Measurements from ENCODE around the gene PTTG2.
A peak's percentile ranks its signal among the peaks of the same experiment; 100 is the strongest.
"Not testable (repeated sequence)": the region's sequence is repeated elsewhere in the genome, so short reads cannot be mapped to it uniquely, and the experiment has no call there.

PTTG2 gene

GRCh38 chr4:37956941-37957340 lies 3.3 kb upstream of the PTTG2 start:
- no peak for DNase-seq (ENCODE audit: low read depth in 2 of 2)

DNA sequence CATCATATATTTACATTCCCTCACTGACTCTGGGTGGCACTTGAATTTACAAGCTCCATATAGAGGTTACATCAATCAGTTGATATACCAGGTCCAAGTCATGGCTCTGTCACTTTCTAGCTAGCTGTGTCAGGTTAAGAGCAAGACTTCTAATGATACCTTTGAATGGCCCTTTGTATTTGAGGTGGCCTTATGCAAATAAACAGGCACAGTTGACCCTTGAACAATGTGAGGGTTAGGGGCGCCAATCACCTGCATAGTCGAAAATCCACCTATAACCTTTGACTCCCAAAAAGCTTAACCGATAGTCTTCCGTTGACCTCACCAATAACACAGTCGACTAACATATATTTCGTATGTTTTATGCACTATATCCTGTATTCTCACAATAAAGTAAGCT lies 1.3 kb upstream of the PTTG2 start:
- no peak for DNase-seq (ENCODE audit: low read depth in 2 of 2)

DNA sequence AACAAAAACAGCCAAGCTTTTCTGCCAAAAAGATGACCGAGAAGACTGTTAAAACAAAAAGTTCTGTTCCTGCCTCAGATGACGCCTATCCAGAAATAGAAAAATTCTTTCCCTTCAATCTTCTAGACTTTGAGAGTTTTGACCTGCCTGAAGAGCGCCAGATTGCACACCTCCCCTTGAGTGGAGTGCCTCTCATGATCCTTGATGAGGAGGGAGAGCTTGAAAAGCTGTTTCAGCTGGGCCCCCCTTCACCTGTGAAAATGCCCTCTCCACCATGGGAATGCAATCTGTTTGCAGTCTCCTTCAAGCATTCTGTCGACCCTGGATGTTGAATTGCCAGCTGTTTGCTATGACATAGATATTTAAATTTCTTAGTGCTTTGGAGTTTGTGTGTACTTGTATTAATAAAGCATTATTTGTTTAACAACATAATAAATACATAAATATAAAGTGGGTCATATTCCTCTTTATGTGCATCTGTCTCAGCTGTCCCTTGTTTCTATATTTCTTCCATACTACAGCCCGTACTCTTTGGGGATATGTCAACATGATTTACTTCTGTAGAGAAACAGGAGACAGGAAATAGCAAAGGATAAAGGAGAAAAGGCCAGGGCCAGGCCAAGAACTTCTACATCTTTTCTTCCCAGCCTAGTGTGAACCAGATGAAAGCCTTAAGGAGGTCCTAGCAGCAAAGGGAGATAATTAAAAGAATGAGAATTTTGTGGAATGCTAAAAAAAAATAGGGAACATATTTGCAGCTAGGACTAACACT lies 667 bp downstream of the PTTG2 start:
- DNase-seq (ENCODE audit: low read depth in 2 of 2), result no peak

DNA sequence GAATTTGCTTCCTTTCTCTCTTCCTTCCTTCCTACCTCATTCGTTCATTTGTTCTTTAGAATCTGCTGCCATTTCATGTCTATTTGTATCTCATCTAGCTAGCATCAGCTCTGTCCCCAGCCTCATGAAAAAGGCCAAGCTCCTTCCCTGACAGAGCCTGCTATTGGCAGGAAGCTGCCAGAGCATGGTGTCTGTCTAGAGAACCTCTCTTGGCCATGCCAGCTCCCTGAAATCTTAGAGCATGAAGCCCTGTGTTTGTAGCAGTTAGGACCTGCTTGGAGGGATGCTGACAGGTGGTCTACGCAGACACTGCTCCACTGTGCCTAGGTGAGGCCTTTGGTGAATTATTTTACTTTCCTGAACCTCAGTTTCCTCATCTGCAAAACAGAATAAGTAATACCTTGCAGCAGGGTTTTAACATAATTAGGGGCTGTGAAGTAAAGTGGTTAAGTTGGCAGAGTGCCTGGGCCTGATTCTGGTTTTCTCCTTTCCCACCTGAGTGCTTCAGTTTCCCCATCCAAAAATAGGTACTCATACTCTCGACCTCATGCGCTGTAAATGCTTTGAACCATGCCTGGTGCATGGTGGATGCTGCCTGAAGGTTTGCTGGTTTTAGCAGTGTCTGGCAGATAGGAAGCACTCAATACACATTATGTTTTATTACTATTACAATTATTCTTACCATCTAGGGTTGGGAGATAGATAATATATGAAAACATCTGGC lies 4.7 kb downstream of the PTTG2 start:
- DNase-seq (ENCODE audit: low read depth in 2 of 2), result no peak

- DNase-seq (ENCODE audit: low read depth in 2 of 2), result no peak
These were observed 5.8 kb downstream of the PTTG2 start for GRCh38 chr4:37966044-37966443.

DNA sequence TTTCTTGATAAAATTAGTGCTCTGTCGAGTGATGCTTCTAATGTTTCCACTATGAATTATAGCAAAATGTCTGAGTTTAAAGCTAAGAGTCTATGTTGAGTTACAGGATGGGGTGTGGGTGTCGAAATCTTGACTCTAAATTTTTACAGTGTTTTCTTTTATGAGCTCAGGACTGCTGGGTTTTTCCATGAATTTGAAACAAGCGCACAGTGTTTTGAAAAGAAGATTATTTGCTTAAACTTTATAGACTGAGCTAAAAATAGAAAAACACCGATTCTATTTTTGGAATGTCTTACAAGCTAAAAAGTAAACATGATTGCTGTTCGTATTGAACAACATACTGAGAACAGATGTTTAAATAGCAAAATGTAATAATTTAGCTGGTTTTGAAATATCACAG lies 7.5 kb downstream of the PTTG2 start:
- no peak for DNase-seq (ENCODE audit: low read depth in 2 of 2)

- no peak for DNase-seq (ENCODE audit: low read depth in 2 of 2)
These were observed 8.5 kb downstream of the PTTG2 start for GRCh38 chr4:37968747-37969146.

DNA sequence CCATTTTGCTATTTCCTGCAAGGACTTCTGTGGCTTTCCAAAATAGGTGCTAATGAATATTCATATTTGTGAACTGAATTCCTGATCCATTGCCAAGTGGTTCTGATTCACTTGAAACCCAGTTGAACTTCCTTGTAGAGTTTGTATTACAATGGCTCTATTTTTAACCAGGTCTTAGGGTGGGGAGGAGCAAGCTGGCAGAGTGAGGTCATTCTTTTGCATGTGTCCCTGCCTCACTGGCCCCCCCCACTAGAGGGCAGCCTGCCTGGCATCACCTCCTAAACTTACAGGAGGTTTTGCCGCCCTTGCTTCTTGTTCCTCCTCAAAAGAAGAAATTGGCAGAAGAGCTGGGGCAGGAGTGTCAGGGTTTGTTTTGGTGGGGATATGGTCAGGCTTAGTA lies 10.5 kb downstream of the PTTG2 start:
- peak; percentile 16 to 53 for DNase-seq (ENCODE audit: low read depth in 2 of 2)

DNA sequence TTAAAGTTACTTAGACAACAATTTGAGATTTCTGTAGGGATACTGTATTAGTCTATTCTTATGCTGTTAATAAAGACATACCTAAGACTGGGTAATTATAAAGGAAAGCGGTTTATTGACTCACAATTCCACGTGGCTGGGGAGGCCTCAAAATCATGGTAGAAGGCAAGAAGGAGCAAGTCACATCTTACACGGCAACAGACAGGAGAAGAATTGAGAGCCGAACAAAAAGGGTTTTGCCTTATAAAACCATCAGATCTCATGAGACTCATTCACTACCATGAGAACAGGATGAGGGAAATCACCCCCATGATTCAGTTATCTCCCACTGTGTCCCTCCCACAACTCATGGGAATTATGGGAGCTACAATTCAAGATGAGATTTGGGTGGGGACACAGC lies 11.0 kb downstream of the PTTG2 start:
- DNase-seq (ENCODE audit: low read depth in 2 of 2), result no peak

DNA sequence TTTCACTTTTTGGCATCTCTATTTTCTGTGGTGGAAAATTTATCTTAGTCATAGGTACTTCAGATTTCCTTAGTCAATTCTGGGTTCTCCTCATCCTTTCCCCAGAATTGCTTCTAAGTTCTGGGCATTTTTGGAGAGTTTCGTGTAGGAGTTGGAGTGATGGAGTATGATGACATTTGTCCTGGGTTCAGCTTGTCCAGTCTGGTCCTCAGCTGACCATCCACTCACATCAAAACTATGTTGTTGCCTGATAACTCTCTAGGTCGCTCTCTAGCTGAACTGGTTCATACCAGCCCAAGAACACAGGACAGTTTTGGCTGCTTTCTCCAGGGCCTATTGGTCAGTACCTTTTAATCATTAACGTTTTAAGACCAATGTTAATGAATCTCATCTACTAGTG lies 13.2 kb downstream of the PTTG2 start:
- DNase-seq (ENCODE audit: low read depth in 2 of 2), result no peak

GRCh38 chr4:37975321-37975822 lies 15.2 kb downstream of the PTTG2 start:
- not testable (repeated sequence) for DNase-seq (ENCODE audit: low read depth in 2 of 2)

- DNase-seq (ENCODE audit: low read depth in 2 of 2), result no peak
These were observed 16.3 kb downstream of the PTTG2 start for GRCh38 chr4:37976507-37976906.

DNA sequence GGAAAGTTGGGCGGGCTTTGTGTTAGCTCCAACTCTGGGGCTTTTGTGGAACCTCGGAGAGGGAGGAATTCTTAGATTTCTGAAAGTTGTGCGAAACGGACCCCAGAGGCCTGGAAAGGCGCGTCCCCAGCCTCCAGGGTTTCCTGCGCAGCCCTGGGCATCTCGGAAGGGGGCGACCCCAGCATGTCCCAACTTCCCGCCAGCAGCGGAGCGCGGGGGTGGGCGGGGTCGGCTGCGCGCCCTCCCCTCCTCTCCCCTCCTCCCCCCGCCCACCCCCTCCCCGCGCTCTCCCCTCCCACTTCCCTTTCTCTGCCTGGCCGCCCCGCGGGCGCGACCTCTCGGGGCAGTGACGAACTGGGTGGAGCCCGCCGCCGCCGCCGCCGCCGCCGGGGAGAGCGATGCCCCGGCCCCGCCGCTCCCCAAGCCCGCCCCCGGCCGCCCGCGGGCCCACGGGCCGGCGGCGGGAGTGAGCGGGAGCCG lies 16.8 kb downstream of the PTTG2 start:
- peak; percentile 62 to 68 for DNase-seq (ENCODE audit: low read depth in 2 of 2)

DNA sequence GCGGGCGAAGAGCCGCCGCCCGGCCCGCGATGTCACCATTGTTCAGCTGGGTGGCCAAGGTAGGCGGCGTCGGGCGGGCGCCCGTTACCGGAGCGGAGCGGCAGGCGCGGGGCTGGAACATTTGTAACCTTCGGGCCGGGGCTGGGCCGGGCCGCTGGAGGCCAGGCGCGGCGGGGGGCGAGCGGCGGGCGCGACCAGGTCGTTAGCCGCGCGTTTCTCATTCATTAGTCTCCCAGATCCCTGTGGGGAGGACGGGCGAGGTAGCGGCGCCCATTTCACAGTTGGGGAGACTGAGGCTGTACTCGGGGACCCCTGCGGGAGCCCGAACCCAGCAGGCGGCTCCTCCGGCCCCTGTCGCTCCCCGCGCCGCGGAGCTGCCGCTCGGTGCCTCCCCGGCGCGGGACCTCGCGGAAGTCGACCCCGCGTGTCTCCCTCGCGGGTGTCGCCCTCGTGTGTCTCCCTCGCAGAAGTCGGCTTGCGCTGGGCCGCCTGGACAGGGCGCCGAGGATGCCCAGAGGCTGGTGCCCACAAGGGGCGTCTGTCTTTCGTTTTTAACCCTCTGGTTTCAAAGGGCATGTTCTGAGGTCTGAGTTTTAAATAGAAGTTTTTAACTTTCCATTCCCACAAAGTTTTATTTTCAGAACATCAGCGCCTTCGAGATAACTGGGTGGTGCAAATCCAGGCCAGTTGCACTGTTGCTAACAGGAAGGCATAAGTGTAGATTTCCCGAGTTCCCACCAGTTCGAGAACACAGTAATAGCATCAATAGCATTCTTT lies 17.5 kb downstream of the PTTG2 start:
- peak; percentile 61 to 66 for DNase-seq (ENCODE audit: low read depth in 2 of 2)

DNA sequence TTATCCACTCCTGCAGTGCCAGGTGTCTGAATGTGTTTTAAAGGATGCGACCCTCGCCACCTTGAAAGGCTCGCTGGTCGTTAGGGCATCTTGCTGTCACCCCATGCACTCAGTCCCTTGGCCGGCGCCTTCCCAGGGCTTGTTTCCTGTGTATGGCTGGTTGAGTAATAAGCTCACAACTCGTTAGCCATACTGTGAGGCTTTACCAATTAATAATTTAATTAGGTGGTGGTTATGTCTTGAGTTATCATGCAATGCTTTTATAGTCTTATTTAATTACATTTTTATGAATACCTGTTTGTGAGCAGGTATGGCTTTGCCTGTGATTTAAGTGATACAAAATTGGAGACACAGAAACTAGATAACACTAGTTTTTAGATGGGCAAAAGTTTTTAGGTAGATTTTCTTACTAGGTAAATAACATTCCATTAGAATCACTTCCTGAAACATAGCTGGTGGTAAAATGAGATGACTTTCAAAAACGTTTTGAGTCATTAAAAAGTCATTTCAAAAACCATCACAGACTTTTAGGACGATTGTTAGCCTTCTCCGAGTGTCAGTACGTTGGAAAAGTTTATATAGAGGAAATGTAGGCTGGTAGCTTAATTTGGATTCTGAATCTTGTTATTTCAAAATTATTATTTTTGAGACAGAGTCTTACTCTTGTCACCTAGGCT lies 18.2 kb downstream of the PTTG2 start:
- DNase-seq (ENCODE audit: low read depth in 2 of 2), result peak; percentile 20 to 21

DNA sequence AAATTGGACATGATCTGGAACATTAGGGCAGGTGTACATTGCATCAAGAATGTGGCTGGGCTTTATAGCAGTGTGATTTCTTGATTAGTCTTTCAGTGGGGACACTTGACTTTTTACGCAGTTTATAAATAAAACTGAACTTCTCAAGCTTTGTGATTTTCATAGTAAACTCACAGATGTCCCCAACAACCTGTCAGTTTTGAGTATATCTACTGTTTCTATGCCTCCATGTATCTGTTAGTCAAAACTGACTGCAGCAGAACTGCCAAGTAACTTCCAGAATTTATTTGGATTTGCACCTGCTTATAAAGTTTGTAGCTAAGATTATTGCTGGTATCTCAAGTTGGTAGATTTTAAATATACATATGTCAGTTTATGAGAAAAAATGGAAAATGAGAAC lies 20.0 kb downstream of the PTTG2 start:
- DNase-seq (ENCODE audit: low read depth in 2 of 2), result no peak

DNA sequence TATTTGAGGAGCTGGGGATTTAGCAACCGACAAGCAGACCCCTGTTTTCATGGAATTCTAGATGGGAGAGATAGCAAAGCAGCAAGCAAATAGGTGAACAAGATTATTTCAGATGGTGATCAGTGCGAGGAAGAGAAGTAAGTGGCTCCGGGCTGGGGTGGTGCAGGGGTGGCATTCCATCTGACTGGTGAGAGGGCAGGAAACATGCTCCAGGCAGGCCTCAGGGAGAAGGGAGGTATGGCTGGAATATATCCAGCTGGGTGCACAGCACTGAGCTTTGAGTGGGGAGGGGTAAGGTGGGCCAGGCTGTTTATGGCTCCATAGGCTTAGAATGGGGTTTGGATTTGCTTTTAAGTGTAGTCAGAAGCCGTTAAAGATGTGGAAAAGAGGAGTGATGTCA lies 21.2 kb downstream of the PTTG2 start:
- DNase-seq (ENCODE audit: low read depth in 2 of 2), result no peak

DNA sequence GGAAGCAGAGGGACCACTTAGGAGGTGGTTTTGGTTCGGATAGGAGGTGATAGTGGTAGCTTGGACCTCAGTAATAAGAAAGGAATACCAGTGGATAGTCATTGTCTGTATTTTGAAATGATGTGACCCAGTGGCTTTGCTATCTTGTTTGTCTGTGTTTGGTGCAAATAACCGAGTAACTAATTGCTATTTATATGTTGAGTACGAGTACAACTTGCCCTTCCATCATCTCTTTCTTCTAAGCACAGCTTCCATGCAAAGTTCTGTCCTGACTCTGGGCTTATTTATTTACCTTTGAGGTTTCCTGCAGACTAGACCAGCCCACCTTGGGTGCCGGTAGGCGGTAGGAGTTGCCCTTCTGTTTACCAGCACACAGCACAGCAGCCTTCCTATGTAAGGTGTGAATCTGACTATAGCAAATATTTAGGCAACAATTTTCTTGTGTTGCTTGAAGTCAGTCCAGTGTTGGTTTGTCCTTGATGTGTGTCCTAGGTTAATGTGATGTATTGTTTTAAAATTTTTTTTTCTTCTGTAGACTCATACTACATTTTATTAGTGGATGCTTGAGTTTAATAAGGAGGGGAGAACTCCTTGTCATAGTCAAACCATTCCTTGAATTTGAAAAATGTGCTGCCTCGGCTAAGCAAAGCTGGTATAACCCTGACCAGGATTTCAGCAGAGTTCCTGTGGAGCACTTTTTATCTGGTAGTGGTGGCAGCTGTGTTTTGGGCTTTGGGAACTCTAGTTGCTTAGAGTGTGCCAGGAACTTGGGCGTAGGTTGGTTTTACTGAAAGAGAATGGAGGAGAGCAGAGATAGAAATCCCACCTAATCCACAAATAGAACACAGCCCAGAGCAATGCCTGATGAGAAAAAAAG lies 21.9 kb downstream of the PTTG2 start:
- no peak for DNase-seq (ENCODE audit: low read depth in 2 of 2)

GRCh38 chr4:37982736-37983135 lies 22.5 kb downstream of the PTTG2 start:
- no peak for DNase-seq (ENCODE audit: low read depth in 2 of 2)

GRCh38 chr4:37983951-37984350 lies 23.8 kb downstream of the PTTG2 start:
- DNase-seq (ENCODE audit: low read depth in 2 of 2), result no peak

Data from stimulated activated CD8-positive, alpha-beta memory T cell treated with anti-CD3 and anti-CD28 coated beads, Interleukin-2, amount 100 ng/mL, for 48 hours (primary cell).